H9 (cell line): ENCODE measurements around the gene OXCT1. TPM values are rescaled to one million over a fixed set of nuclear protein-coding genes. Genes with fewer than 3 reads are reported as not detected.
A peak's percentile ranks its signal among the peaks of the same experiment; 100 is the strongest.

Experiments used
- DNase-seq: peaks from one replicate; pipeline ENCODE4 v3.0.0-alpha.2; 2017
- H2AFZ ChIP-seq: one replicate; pipeline ENCODE4 v1.6.1; 2013; ENCODE audit warnings: mild to moderate bottlenecking, low read length, control low read depth, moderate library complexity
- H2AK5ac ChIP-seq: 2 replicates; pipeline ENCODE4 v1.6.1; 2013; ENCODE audit warnings: low read length, control low read depth, mixed read lengths; ENCODE audit not compliant: insufficient read length
- H2BK120ac ChIP-seq: one replicate; pipeline ENCODE4 v1.6.1; 2013; ENCODE audit warnings: low read depth, mild to moderate bottlenecking, low read length, control low read depth, inconsistent platforms; ENCODE audit not compliant: poor library complexity, severe bottlenecking
- H2BK12ac ChIP-seq: 2 replicates; pipeline ENCODE4 v1.6.1; 2013; ENCODE audit warnings: low read length, control low read depth, mixed read lengths, low read depth; ENCODE audit not compliant: insufficient read length
- H2BK15ac ChIP-seq: 2 replicates; pipeline ENCODE4 v1.6.1; 2013; ENCODE audit warnings: low read depth, low read length, control low read depth
- H2BK20ac ChIP-seq: one replicate; pipeline ENCODE4 v1.6.1; 2013; ENCODE audit warnings: low read depth, mild to moderate bottlenecking, low read length, control low read depth, inconsistent platforms; ENCODE audit not compliant: poor library complexity, severe bottlenecking
- H2BK5ac ChIP-seq: 2 replicates; pipeline ENCODE4 v1.6.1; 2013; ENCODE audit warnings: low read length, control low read depth, mixed read lengths; ENCODE audit not compliant: insufficient read length
- H3K14ac ChIP-seq: 2 replicates; pipeline ENCODE4 v1.6.1; 2013; ENCODE audit warnings: low read length, control low read depth; ENCODE audit not compliant: insufficient read depth
- H3K18ac ChIP-seq: 2 replicates; pipeline ENCODE4 v1.6.1; 2013; ENCODE audit warnings: low read depth, mild to moderate bottlenecking, mixed read lengths, low read length, control low read depth; ENCODE audit not compliant: insufficient read length
- H3K23ac ChIP-seq: 2 replicates; pipeline ENCODE4 v1.6.1; 2013; ENCODE audit warnings: low read length, control low read depth, mixed read lengths, low read depth; ENCODE audit not compliant: insufficient read length
- H3K23me2 ChIP-seq: 2 replicates; pipeline ENCODE4 v1.6.1; 2013; ENCODE audit warnings: low read depth, mild to moderate bottlenecking, mixed read lengths, low read length, control low read depth; ENCODE audit not compliant: insufficient read length, poor library complexity, severe bottlenecking
- H3K27ac ChIP-seq: 2 replicates; pipeline ENCODE4 v1.5.1; 2013; ENCODE audit warnings: low read length, control low read depth, mixed read lengths, low read depth; ENCODE audit not compliant: insufficient read length
- H3K27me3 ChIP-seq: 2 replicates; pipeline ENCODE4 v1.6.1; 2013; ENCODE audit warnings: low read length, control low read depth, inconsistent platforms; ENCODE audit not compliant: insufficient read depth
- H3K4ac ChIP-seq: 2 replicates; pipeline ENCODE4 v1.6.1; 2013; ENCODE audit warnings: low read depth, mild to moderate bottlenecking, control low read depth, inconsistent platforms, low read length, moderate library complexity
- H3K4me1 ChIP-seq: 2 replicates; pipeline ENCODE4 v1.6.1; 2013; ENCODE audit warnings: low read length, control low read depth, inconsistent platforms; ENCODE audit not compliant: insufficient read depth
- H3K4me2 ChIP-seq: 2 replicates; pipeline ENCODE4 v1.6.1; 2013; ENCODE audit warnings: low read length, control low read depth, mixed read lengths; ENCODE audit not compliant: insufficient read length, insufficient read depth
- H3K56ac ChIP-seq: 2 replicates; pipeline ENCODE4 v1.6.1; 2013; ENCODE audit warnings: low read depth, mild to moderate bottlenecking, mixed read lengths, low read length, control low read depth; ENCODE audit not compliant: insufficient read length
- H3K79me1 ChIP-seq: 2 replicates; pipeline ENCODE4 v1.6.1; 2013; ENCODE audit warnings: low read depth, mild to moderate bottlenecking, moderate library complexity, low read length, control low read depth, inconsistent platforms; ENCODE audit not compliant: insufficient read depth, poor library complexity, severe bottlenecking
- H3K79me2 ChIP-seq: 2 replicates; pipeline ENCODE4 v1.6.1; 2013; ENCODE audit warnings: low read length, control low read depth, inconsistent platforms; ENCODE audit not compliant: insufficient read depth
- H3K9ac ChIP-seq: 2 replicates; pipeline ENCODE4 v1.6.1; 2013; ENCODE audit warnings: low read length, control low read depth, mixed read lengths; ENCODE audit not compliant: insufficient read length; ENCODE audit errors: extremely low read depth
- H3K9me3 ChIP-seq: one replicate; pipeline ENCODE4 v1.6.1; 2013; ENCODE audit warnings: low read depth, low read length, inconsistent platforms; ENCODE audit not compliant: control insufficient read depth
- H3T11ph ChIP-seq: one replicate; pipeline ENCODE4 v1.6.1; 2013; ENCODE audit warnings: mild to moderate bottlenecking, low read length, control low read depth, inconsistent platforms
- H4K20me1 ChIP-seq: one replicate; pipeline ENCODE4 v1.6.1; 2013; ENCODE audit not compliant: control insufficient read depth, insufficient read length, insufficient read depth
- H4K5ac ChIP-seq: 2 replicates; pipeline ENCODE4 v1.6.1; 2013; ENCODE audit warnings: low read depth, mild to moderate bottlenecking, mixed read lengths, low read length, control low read depth; ENCODE audit not compliant: insufficient read length
- H4K8ac ChIP-seq: replicated peaks from 2 replicates; pipeline ENCODE4 v1.6.1; 2013; ENCODE audit warnings: low read length, control low read depth, mixed read lengths, low read depth; ENCODE audit not compliant: insufficient read length
- H4K91ac ChIP-seq: 2 replicates; pipeline ENCODE4 v1.6.1; 2013; ENCODE audit warnings: low read depth, mild to moderate bottlenecking, moderate library complexity, mixed read lengths, low read length, control low read depth; ENCODE audit not compliant: insufficient read length
- H3K27ac Mint-ChIP-seq, 3 experiments: 2 replicates in 2 of 3; 3 replicates in 1 of 3; pipeline ENCODE4 v1.8.0; 2020 to 2021; ENCODE audit warnings: mixed read lengths in 3 of 3, mild to moderate bottlenecking in 1 of 3, moderate library complexity in 1 of 3
- H3K27me3 Mint-ChIP-seq: 2 replicates; pipeline ENCODE4 v1.8.0; 2021; ENCODE audit warnings: low read depth, mild to moderate bottlenecking, moderate library complexity, mixed read lengths
- H3K36me3 Mint-ChIP-seq, 3 experiments: 2 replicates in 2 of 3; 3 replicates in 1 of 3; pipeline ENCODE4 v1.8.0; 2020 to 2021; ENCODE audit warnings: low read depth in 3 of 3, mixed read lengths in 3 of 3; ENCODE audit not compliant: insufficient read depth in 1 of 3
- H3K4me1 Mint-ChIP-seq, 2 experiments: 2 replicates each; pipeline ENCODE4 v1.8.0; 2020; ENCODE audit warnings: mixed read lengths in 2 of 2
- H3K4me3 Mint-ChIP-seq, 2 experiments: 2 replicates in 1 of 2; 3 replicates in 1 of 2; pipeline ENCODE4 v1.8.0; 2020 to 2021; ENCODE audit warnings: mild to moderate bottlenecking in 2 of 2, mixed read lengths in 2 of 2, moderate library complexity in 1 of 2
- H3K9me3 Mint-ChIP-seq, 2 experiments: 2 replicates in 1 of 2; 3 replicates in 1 of 2; pipeline ENCODE4 v1.8.0; 2020; ENCODE audit warnings: mild to moderate bottlenecking in 2 of 2, mixed read lengths in 2 of 2, moderate library complexity in 1 of 2
- CTCF ChIP-seq: fragments of 200-600 bp; sonication (generic); conservative IDR thresholded peaks from 3 replicates; pipeline ENCODE4 v1.8.0; 2021; ENCODE audit warnings: antibody characterized with exemption, mild to moderate bottlenecking
- WGBS: extraction: QIAGEN DNeasy Blood & Tissue Kit; methylation state at CpG from one replicate; pipeline ENCODE4 v1.1.7; 2013; ENCODE audit warnings: missing lambda C conversion rate, low lambda C conversion rate, mixed read lengths; ENCODE audit not compliant: insufficient read length; ENCODE audit errors: extremely low coverage; 5-methylcytosine and 5-hydroxymethylcytosine counted together
- total RNA-seq: library from RNA; stranded (reverse); gene quantifications from 2 replicates; pipeline ENCODE4 v1.2.1, GENCODE V29; 2021

Gene OXCT1
- total RNA-seq, 1 experiment from 2014 or later = 25.6 TPM

- H3K27me3 ChIP-seq = no peaks in the 10 kb centered on the region
- Mint-ChIP-seq H3K36me3 (peaks cover 3 to 19% (median 15%) of the 10 kb centered on the region in 3 experiments; a peak in 6 of 7 replicates), H3K27me3 (no peaks in the 10 kb centered on the region), H3K4me1 (no peaks in the 10 kb centered on the region), H3K9me3 (no peaks in the 10 kb centered on the region; a peak in 1 of 5 replicates), H3K4me3 (no peak overlapping the region), H3K27ac (0 out of 7 replicates have a peak overlapping the region, but pooled peaks of 1 of the 3 experiments have one; percentile 1)
- H4K8ac ChIP-seq = no peak overlapping the region
- H4K5ac ChIP-seq = no peak overlapping the region
- no peak overlapping the region for H3K18ac ChIP-seq
- no peaks in the 10 kb centered on the region for H3K9me3 ChIP-seq
- H2BK5ac ChIP-seq = no peak overlapping the region
- H3K4me2 ChIP-seq = no peak overlapping the region
- H2BK120ac ChIP-seq = no peak overlapping the region
- no peak for DNase-seq
- H3K14ac ChIP-seq = no peak overlapping the region
- H4K20me1 ChIP-seq = no peaks in the 10 kb centered on the region
- H3T11ph ChIP-seq = no peak overlapping the region
- H3K9ac ChIP-seq = no peak overlapping the region
- H2BK12ac ChIP-seq = no peak overlapping the region
- no peak overlapping the region for H2BK20ac ChIP-seq
- H3K79me2 ChIP-seq = no peaks in the 10 kb centered on the region
- H2AFZ ChIP-seq = no peak overlapping the region
- no peak overlapping the region for H3K4ac ChIP-seq
- no peak overlapping the region for H3K27ac ChIP-seq
- H3K56ac ChIP-seq = no peak overlapping the region
- no peak for TF ChIP-seq CTCF
- no CpG with 5 or more reads among the region's 3 CpGs for WGBS
- no peaks in the 10 kb centered on the region for H3K23me2 ChIP-seq
- H4K91ac ChIP-seq = no peak overlapping the region
- H2AK5ac ChIP-seq = no peak overlapping the region
- no peak overlapping the region for H2BK15ac ChIP-seq
- H3K4me1 ChIP-seq = no peaks in the 10 kb centered on the region
- H3K79me1 ChIP-seq = no peaks in the 10 kb centered on the region
- H3K23ac ChIP-seq = no peak overlapping the region
These were observed 39.1 kb downstream of the OXCT1 start for GRCh38 chr5:41831155-41831554.
